B cell (primary cell): Measurements from ENCODE around the gene LHPP. TPM values are rescaled to one million over a fixed set of nuclear protein-coding genes. Genes with fewer than 3 reads are reported as not detected.
A peak's percentile ranks its signal among the peaks of the same experiment; 100 is the strongest.

Experiments used
- ATAC-seq: fragments of 200-7000 bp; cut with Tn5 transposase; one replicate; pipeline ENCODE4 v1.10.0; 2021; ENCODE audit warnings: low read depth, mild to moderate bottlenecking, moderate number of reproducible peaks, moderate library complexity
- CTCF ChIA-PET: fragments of 350-600 bp; sonication (Branson Sonifier 250); formaldehyde crosslinking; loops from one replicate; lab custom pipeline; 2021; ENCODE audit warnings: antibody characterized with exemption, inconsistent platforms; lab: Charles Lee
- POLR2A ChIA-PET: fragments of 350-600 bp; sonication (Branson Sonifier 250); formaldehyde crosslinking; loops from one replicate; lab custom pipeline; 2021; ENCODE audit warnings: antibody characterized with exemption; lab: Charles Lee
- DNase-seq: peaks from one replicate; pipeline ENCODE4 v3.0.0; 2013
- H2AFZ ChIP-seq: 2 replicates; pipeline ENCODE4 v1.6.1; 2012; ENCODE audit warnings: mild to moderate bottlenecking, low read depth, low read length; ENCODE audit not compliant: insufficient read depth, poor library complexity, severe bottlenecking
- H3K27ac ChIP-seq, 2 donors: 1 replicate in 1 of 2; 2 replicates in 1 of 2; pipeline ENCODE4 v1.5.1; 2012 to 2013; ENCODE audit warnings: low read length in 2 of 2, mild to moderate bottlenecking in 2 of 2, moderate library complexity in 1 of 2
- H3K27me3 ChIP-seq, 4 experiments: fragments of 200-600 bp in 1 of 4; sonication (generic) in 1 of 4; replicated peaks in 1 of 4; 1 replicate in 2 of 4; 2 replicates in 2 of 4; pipeline versions ENCODE4 v1.6.1 to v1.7.0; 2013 to 2016; ENCODE audit warnings: low read length in 3 of 4, mild to moderate bottlenecking in 2 of 4, mixed read lengths in 1 of 4, moderate library complexity in 1 of 4; ENCODE audit not compliant: insufficient read depth in 4 of 4, control insufficient read depth in 3 of 4; ENCODE audit errors: control extremely low read depth in 1 of 4
- H3K36me3 ChIP-seq, 2 experiments: replicated peaks in 1 of 2; 1 replicate in 1 of 2; 2 replicates in 1 of 2; pipeline versions ENCODE4 v1.6.1 to v1.7.1; 2013; ENCODE audit warnings: low read length in 1 of 2; ENCODE audit not compliant: insufficient read depth in 2 of 2, control insufficient read depth in 1 of 2; ENCODE audit errors: control extremely low read depth in 1 of 2, extremely low read depth in 1 of 2
- H3K4me1 ChIP-seq, 2 donors: fragments of 200-600 bp in 1 of 2; sonication (generic) in 1 of 2; 1 replicate in 1 of 2; 2 replicates in 1 of 2; pipeline versions ENCODE4 v1.5.1 to v1.6.1; 2013 to 2017; ENCODE audit warnings: low read length in 2 of 2; ENCODE audit not compliant: control insufficient read depth in 2 of 2, insufficient read depth in 2 of 2
- H3K4me2 ChIP-seq: replicated peaks from 2 replicates; pipeline ENCODE3; 2012; ENCODE audit warnings: mild to moderate bottlenecking, low read depth, low read length; ENCODE audit not compliant: poor library complexity, severe bottlenecking
- H3K4me3 ChIP-seq, 5 experiments: fragments of 200-600 bp in 1 of 5; sonication (generic) in 1 of 5; 1 replicate in 3 of 5; 2 replicates in 2 of 5; pipeline versions ENCODE4 v1.5.1 to v1.7.0; 2011 to 2016; ENCODE audit warnings: low read length in 4 of 5, mild to moderate bottlenecking in 4 of 5, low read depth in 2 of 5, control low read depth in 1 of 5, moderate library complexity in 1 of 5; ENCODE audit not compliant: insufficient read depth in 1 of 5; ENCODE audit errors: control extremely low read depth in 1 of 5, extremely low read depth in 1 of 5
- H3K79me2 ChIP-seq: fragments of 200-600 bp; sonication (generic); one replicate; pipeline ENCODE4 v1.6.0; 2016; ENCODE audit warnings: low read length; ENCODE audit not compliant: control insufficient read depth, insufficient read depth
- H3K9ac ChIP-seq: fragments of 200-600 bp; sonication (generic); 2 replicates; pipeline ENCODE4 v1.6.1; 2017; ENCODE audit warnings: mild to moderate bottlenecking, low read length, moderate library complexity
- H3K9me3 ChIP-seq, 3 donors: one replicate each; pipeline versions ENCODE4 v1.6.1 to v1.7.1; 2013; ENCODE audit warnings: low read length in 2 of 3; ENCODE audit not compliant: control insufficient read depth in 2 of 3, insufficient read depth in 1 of 3; ENCODE audit errors: control extremely low read depth in 1 of 3
- H4K20me1 ChIP-seq: 2 replicates; pipeline ENCODE4 v1.6.0; 2012; ENCODE audit warnings: mild to moderate bottlenecking, low read length; ENCODE audit not compliant: insufficient read depth, control insufficient read depth, poor library complexity, severe bottlenecking
- H3K27ac Mint-ChIP-seq: one replicate; pipeline ENCODE4 v1.8.0; 2021; ENCODE audit warnings: mixed read lengths
- H3K27me3 Mint-ChIP-seq: one replicate; pipeline ENCODE4 v1.8.0; 2021; ENCODE audit warnings: mixed read lengths
- H3K4me1 Mint-ChIP-seq: one replicate; pipeline ENCODE4 v1.8.0; 2021; ENCODE audit warnings: mixed read lengths
- H3K4me3 Mint-ChIP-seq: one replicate; pipeline ENCODE4 v1.8.0; 2021; ENCODE audit warnings: mixed read lengths
- H3K9me3 Mint-ChIP-seq: one replicate; pipeline ENCODE4 v1.8.0; 2022; ENCODE audit warnings: mixed read lengths; ENCODE audit not compliant: insufficient read depth
- CTCF ChIP-seq: fragments of 200-600 bp; IDR thresholded peaks from one replicate; pipeline ENCODE4 v1.8.0; 2022; ENCODE audit warnings: antibody characterized with exemption, mild to moderate bottlenecking
- EZH2 ChIP-seq: IDR thresholded peaks from 2 replicates; pipeline ENCODE4 v1.6.1; 2012; ENCODE audit warnings: borderline replicate concordance, low read depth, mild to moderate bottlenecking, moderate library complexity, low read length; ENCODE audit not compliant: insufficient read depth, poor library complexity, severe bottlenecking
- whole genome bisulfite sequencing: methylation state at CpG from one replicate; pipeline ENCODE4 v1.1.5; 2013; ENCODE audit warnings: missing lambda C conversion rate; ENCODE audit not compliant: insufficient coverage; 5-methylcytosine and 5-hydroxymethylcytosine counted together
- intact Hi-C: fragments of 100-400 bp; cut with micrococcal nuclease; formaldehyde crosslinking; loops from one replicate; pipeline ENCODE4 v1.10.0; 2022
- polyA plus RNA-seq: library from polyadenylated mRNA; depleted of rRNA; stranded (reverse); fragments of >200 nt; gene quantifications from 2 replicates; pipeline ENCODE4 v1.2.3, GENCODE V29; 2012
- total RNA-seq, 2 donors: library from RNA; stranded (reverse); fragments of 120-200 nt in 1 of 2; gene quantifications; 1 replicate in 1 of 2; 2 replicates in 1 of 2; pipeline versions ENCODE4 v1.2.3 to v1.2.4, GENCODE V29; 2013 to 2022

Gene LHPP
- total and polyA plus RNA-seq, 2 donors (not counting 1 experiment from before 2014, with no cell fraction given): 60.2 to 83.5 TPM

GRCh38 chr10:124601016-124601415 is 139.4 kb downstream of the LHPP start:
- peaks cover 91% of the 10 kb centered on the region for H3K79me2 ChIP-seq
- ATAC-seq (peak; percentile 19), DNase-seq (no peak)
- H3K27me3 ChIP-seq: no peaks in the 10 kb centered on the region
- Mint-ChIP-seq H3K27ac (peak overlapping the region; percentile 99), H3K27me3 (no peaks in the 10 kb centered on the region), H3K4me3 (peak overlapping the region; percentile 52), H3K4me1 (peaks cover 95% of the 10 kb centered on the region), H3K9me3 (no peaks in the 10 kb centered on the region)
- intact Hi-C loops: loop anchor here (1.0 kb wide), 8 partner anchors 11 to 140 kb away; no protein-coding TSS in a partner anchor
- H3K36me3 ChIP-seq: no peaks in the 10 kb centered on the region
- peak overlapping the region in 2 of 5 experiments; percentile 5 to 18 for H3K4me3 ChIP-seq
- no peaks in the 10 kb centered on the region for H4K20me1 ChIP-seq
- ChIA-PET POLR2A (interaction anchor here (0.6 to 8.8 kb wide), 18 partner anchors 8 to 142 kb away, joined by 3 to 163 read pairs (median 10); no protein-coding TSS in a partner anchor), CTCF (interaction anchor here (0.6 to 8.8 kb wide), 16 partner anchors 10 to 145 kb away, joined by 3 to 74 read pairs (median 9); no protein-coding TSS in a partner anchor)
- peak overlapping the region; percentile 90 to 99 for H3K27ac ChIP-seq
- TF ChIP-seq EZH2 (no peak), CTCF (no peak)
- no peaks in the 10 kb centered on the region for H3K9me3 ChIP-seq
- H2AFZ ChIP-seq: no peak overlapping the region
- 4% methylated on average over 12 of the region's 12 CpGs for WGBS
- peaks cover 98 to 100% of the 10 kb centered on the region in 2 donors for H3K4me1 ChIP-seq
- H3K9ac ChIP-seq: peak overlapping the region; percentile 21
- H3K4me2 ChIP-seq: peak overlapping the region; percentile 75

DNA sequence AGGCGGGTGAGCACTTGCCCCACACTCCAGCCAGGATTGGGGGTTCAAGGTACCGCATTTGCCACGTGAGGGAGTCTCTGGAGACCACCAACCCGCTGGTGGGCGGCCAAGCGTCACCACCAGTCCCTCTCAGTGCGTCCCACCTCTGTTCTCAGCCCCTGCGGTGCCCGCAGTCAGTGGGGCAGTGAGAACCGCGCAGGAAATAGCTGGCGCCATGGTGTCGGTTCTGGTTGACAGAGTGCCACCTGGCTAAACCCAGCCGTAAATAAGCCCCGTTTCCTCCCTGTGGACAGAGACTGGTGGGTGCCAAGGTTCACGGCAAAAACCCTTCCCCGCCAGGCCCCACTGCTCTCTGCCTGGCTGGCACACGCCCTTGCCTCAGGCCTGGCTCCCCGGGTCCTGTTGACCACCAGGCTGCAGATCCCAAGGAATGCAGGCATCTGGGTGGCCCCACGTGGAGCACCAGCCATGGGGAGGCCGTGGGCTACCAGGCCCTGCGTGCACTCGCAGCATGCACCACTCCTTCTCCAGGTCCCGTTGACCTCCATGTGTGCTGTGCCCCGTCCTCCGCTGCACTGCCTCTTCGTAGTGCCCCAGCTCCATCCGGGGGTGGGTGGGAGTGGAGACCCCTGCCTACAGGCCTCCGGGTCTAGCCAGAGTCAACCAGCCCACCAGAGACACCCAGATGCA is 140.0 kb downstream of the LHPP start:
- H4K20me1 ChIP-seq: no peaks in the 10 kb centered on the region
- no peaks in the 10 kb centered on the region for H3K36me3 ChIP-seq
- DNase-seq (peak; percentile 96), ATAC-seq (peak; percentile 85)
- no peaks in the 10 kb centered on the region for H3K27me3 ChIP-seq
- H2AFZ ChIP-seq: no peak overlapping the region
- Mint-ChIP-seq H3K27me3 (no peaks in the 10 kb centered on the region), H3K9me3 (no peaks in the 10 kb centered on the region), H3K4me1 (peaks cover 94% of the 10 kb centered on the region), H3K27ac (peak overlapping the region; percentile 99), H3K4me3 (peak overlapping the region; percentile 52)
- ChIA-PET CTCF (interaction anchor here (0.6 to 8.8 kb wide), 15 partner anchors 11 to 144 kb away, joined by 3 to 74 read pairs (median 9); no protein-coding TSS in a partner anchor), POLR2A (interaction anchor here (0.6 to 8.8 kb wide), 18 partner anchors 9 to 141 kb away, joined by 3 to 163 read pairs (median 10); no protein-coding TSS in a partner anchor)
- H3K79me2 ChIP-seq: peaks cover 91% of the 10 kb centered on the region
- peak overlapping the region; percentile 75 for H3K4me2 ChIP-seq
- peaks cover 98 to 100% of the 10 kb centered on the region in 2 donors for H3K4me1 ChIP-seq
- peak overlapping the region in 2 of 5 experiments; percentile 5 to 18 for H3K4me3 ChIP-seq
- intact Hi-C loops: loop anchor here (1.0 kb wide), 8 partner anchors 11 to 140 kb away; no protein-coding TSS in a partner anchor
- TF ChIP-seq EZH2 (no peak), CTCF (no peak)
- peak overlapping the region; percentile 42 for H3K9ac ChIP-seq
- peak overlapping the region; percentile 90 to 99 for H3K27ac ChIP-seq
- 6% methylated on average over 24 of the region's 29 CpGs for WGBS
- H3K9me3 ChIP-seq: no peaks in the 10 kb centered on the region
